Retinal pigment epithelial cell (primary cell): ENCODE measurements around the gene POLG.
A peak's percentile ranks its signal among the peaks of the same experiment; 100 is the strongest.

Experiments
- DNase-seq: peaks from one replicate; pipeline ENCODE4 v3.0.0-alpha.2; 2010; ENCODE audit warnings: low read depth
- H3K4me3 ChIP-seq: 2 replicates; pipeline ENCODE4 v1.5.1; 2011; ENCODE audit warnings: mild to moderate bottlenecking, low read length, control low read depth, moderate library complexity
- TF ChIP-seq, protein P1 (sequence below): conservative IDR thresholded peaks from 2 replicates; pipeline ENCODE4 v1.5.1; 2011; ENCODE audit warnings: low read depth, low read length, control low read depth, inconsistent platforms

The POLG gene

DNA sequence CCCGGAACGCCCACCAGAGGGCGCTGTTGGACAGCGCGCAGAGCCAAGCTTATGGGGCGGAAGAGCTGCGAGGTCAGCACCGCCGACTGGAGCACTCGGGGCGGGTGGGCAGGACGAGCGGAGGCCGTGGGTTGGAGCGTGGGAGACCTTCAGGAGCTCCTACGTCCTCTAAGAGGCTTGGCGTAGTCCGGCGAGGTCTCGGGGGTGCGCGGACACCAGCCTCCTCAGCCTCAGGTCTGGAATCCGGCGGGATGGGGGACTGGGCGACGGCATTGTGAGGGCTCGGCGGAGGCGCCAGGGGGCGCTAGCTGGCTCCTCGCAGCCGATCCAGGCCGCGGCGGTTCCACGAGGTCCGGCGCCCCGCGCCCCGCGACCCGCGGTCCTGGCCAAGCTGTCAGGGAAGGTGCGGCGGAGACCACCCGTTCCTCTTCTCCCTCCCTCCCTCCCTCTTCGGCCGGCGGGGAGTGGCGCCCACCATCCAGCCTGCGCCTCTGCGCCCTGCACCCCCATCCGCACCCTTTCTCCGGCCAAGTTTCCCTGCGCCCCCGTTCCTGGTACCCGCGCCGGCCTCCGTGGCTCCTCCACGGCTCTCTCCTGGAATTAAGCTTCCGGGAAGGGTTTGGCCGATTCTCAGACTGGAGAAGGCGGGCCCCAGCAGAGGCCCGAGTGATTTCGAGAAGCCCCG, 24.3 kb upstream of the POLG start:
- DNase-seq = no peak
- peak overlapping the region; percentile 33 for H3K4me3 ChIP-seq
- TF ChIP-seq, protein P1, sequence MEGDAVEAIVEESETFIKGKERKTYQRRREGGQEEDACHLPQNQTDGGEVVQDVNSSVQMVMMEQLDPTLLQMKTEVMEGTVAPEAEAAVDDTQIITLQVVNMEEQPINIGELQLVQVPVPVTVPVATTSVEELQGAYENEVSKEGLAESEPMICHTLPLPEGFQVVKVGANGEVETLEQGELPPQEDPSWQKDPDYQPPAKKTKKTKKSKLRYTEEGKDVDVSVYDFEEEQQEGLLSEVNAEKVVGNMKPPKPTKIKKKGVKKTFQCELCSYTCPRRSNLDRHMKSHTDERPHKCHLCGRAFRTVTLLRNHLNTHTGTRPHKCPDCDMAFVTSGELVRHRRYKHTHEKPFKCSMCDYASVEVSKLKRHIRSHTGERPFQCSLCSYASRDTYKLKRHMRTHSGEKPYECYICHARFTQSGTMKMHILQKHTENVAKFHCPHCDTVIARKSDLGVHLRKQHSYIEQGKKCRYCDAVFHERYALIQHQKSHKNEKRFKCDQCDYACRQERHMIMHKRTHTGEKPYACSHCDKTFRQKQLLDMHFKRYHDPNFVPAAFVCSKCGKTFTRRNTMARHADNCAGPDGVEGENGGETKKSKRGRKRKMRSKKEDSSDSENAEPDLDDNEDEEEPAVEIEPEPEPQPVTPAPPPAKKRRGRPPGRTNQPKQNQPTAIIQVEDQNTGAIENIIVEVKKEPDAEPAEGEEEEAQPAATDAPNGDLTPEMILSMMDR = peak; percentile 67

DNA sequence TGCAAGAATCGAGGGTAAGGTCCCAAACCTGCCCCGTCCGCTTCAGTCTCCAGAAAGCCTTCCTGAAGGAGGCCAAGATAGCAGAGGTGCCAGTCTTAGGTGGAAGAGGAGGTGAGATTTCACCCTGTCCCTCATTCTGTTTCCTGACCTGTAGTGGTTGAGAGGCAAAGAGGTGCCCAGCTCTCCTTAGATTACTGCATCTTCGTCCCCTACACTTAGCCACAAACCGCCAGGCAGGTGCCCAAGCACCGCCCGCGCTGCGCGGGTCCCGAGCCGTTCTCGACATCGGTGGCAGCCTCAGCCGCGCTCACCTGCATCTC, 23.8 kb upstream of the POLG start:
- no peak for DNase-seq
- TF ChIP-seq, protein P1 = no peak
- H3K4me3 ChIP-seq = no peak overlapping the region

DNA sequence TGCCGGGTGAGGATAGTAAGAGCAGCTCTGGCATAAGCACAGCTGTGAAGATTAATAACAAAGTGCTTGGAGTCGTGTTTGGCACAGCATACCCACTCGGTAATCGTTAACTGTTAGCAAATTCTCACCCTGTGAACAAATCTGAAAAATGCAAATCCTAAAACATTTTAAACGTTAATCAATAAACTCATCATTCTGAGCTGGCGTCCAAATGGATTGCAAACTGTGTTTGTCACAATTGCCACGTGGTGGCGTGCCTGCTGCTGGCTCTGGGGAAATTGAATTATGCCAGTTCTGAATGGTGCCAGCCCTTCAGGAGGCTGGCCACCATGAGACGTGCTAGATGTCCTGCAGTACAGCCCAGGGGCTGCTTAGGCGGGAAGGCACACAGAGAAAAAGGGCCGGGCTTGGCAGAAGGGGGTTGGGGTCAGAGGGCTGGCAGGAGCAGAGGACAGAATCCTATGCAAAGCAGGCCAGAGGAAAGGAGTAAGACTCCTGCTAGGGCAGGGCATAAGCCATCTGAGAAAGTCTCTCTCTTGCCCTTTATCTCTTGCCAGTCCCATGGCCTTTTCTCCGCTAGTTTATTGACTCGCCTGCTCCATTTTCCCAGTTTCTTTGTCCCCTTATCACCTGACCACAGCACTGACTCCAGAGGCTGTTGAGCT, 22.1 kb upstream of the POLG start:
- DNase-seq = no peak
- TF ChIP-seq, protein P1 = peak; percentile 61
- no peak overlapping the region for H3K4me3 ChIP-seq

DNA sequence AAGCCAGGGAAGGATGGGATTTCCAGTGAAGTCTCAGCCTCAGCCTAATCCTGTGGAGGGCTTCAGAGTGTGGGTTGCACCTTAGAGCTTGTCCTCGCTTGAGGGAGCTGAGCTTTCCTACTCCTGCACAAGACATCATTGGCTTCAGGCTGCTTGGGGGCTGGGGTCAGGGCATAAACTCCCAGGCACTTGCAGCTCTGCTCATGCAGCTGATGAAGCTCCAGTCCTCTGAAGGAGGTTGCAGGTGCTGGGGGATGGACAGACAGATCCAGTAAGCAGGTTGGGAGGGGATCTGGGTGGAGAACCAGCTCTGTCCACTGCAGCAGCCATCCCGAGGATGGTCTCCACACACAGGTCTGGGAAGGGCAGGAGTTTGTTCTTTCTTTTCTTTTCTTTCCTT, 19.4 kb upstream of the POLG start:
- TF ChIP-seq, protein P1 = no peak
- no peak overlapping the region for H3K4me3 ChIP-seq
- DNase-seq = no peak

DNA sequence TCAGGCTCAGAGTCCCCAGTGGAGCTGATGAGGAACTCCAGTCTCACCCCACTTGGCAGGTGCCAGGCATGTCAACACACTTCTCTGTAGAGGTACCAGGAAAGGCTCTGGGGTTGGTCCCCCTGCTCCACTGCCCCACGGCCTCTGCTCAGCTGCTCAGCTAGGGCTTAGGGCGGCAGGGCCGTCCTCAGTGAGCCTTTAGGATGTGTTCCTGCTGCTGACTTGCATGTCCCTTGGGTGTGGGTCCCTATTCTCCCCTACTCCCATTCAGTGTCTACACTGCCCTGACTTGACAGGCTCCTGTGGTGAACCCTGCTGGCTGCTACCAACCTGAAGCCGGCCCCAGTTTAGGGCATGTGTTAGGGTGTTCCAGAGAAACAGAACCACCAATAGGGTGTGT, 17.9 kb upstream of the POLG start:
- TF ChIP-seq, protein P1 = no peak
- no peak for DNase-seq
- no peak overlapping the region for H3K4me3 ChIP-seq

DNA sequence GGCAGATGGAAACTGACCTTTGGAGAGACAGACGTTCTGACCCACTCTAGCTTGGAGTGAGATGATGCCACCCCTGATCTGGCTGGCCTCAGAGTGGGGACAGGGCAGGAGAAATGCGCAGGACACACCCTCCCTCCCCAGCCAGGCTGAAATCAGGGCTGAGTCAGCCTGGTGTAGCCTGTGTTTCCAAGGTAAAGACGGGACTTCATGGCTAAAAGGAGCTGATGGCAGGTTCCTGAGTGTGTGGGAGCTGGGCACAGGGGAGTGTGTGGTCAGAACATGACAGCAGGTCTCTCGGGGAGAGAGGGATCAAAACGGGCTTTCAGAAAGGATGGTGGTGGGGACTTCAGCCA, 14.6 kb upstream of the POLG start:
- no peak for DNase-seq
- TF ChIP-seq, protein P1 = no peak

More for the DNA sequence above, 14.6 kb upstream of the POLG start:
- H3K4me3 ChIP-seq = no peak overlapping the region
